ENCODE data around the gene TFG. TPM values are rescaled to one million over a fixed set of nuclear protein-coding genes. Genes with fewer than 3 reads are reported as not detected.

The TFG gene
- total and polyA plus RNA-seq, 9 of the 15 experiments (the other 6 are each of a cell fraction or from before 2014, with no cell fraction given): 31.8 to 143 (median 57.8) TPM

- TF ChIP-seq PHB (CRISPR knock-in tag; IDR thresholded peaks at IDR 0.05) (no peak), ZEB2 (IDR thresholded peaks at IDR 0.05) (no peak), ZNF197 (CRISPR knock-in tag; IDR thresholded peaks at IDR 0.05; ENCODE audit: low read depth) (no peak), RBM25 (IDR thresholded peaks at IDR 0.05; ENCODE audit: low read depth, low read length, severe bottlenecking) (no peak), ZNF511 (CRISPR knock-in tag; IDR thresholded peaks at IDR 0.05) (no peak), YBX1 (IDR thresholded peaks at IDR 0.05) (no peak), ZNF324 (CRISPR knock-in tag; IDR thresholded peaks at IDR 0.05) (no peak), TARDBP (IDR thresholded peaks at IDR 0.05) (no peak), FIP1L1 (IDR thresholded peaks at IDR 0.05; ENCODE audit: low read depth, low read length, poor library complexity, severe bottlenecking) (no peak), FOXJ2 (tag; IDR thresholded peaks at IDR 0.05) (no peak), HINFP (tag; conservative IDR thresholded peaks at IDR 0.05; ENCODE audit: low read depth) (no peak), BDP1 (IDR thresholded peaks at IDR 0.05; ENCODE audit: insufficient read depth, insufficient read length) (no peak), YY1 (IDR thresholded peaks at IDR 0.05; ENCODE audit: borderline replicate concordance in 1 of 3, control insufficient read depth in 1 of 3, extremely low read depth in 1 of 3, insufficient read depth in 3 of 3, insufficient read length in 1 of 3, insufficient replicate concordance in 2 of 3, low read depth in 1 of 3, low read length in 2 of 3) (no peak)
- Histone ChIP-seq H3K9ac (ENCODE audit: insufficient read depth in 1 of 2, low read depth in 2 of 2, low read length in 2 of 2) (no peak overlapping the region), H3K4me2 (ENCODE audit: insufficient read depth, low read length) (no peak overlapping the region), H3K9me1 (ENCODE audit: control insufficient read depth, insufficient read depth, low read length) (no peaks in the 10 kb centered on the region), H3K4me1 (replicated peaks in 1 of 2; ENCODE audit: control insufficient read depth in 2 of 2, insufficient read depth in 2 of 2, low read length in 2 of 2) (peaks cover 0 to 5% of the 10 kb centered on the region in 2 experiments; a peak in 2 of 5 replicates), H4K20me1 (replicated peaks; ENCODE audit: control insufficient read depth, insufficient read depth, low read length) (no peaks in the 10 kb centered on the region), H3K79me2 (ENCODE audit: control insufficient read depth, insufficient read depth, low read length) (no peaks in the 10 kb centered on the region), H3K27me3 (ENCODE audit: control insufficient read depth in 2 of 2, insufficient read depth in 2 of 2, low read length in 2 of 2) (no peaks in the 10 kb centered on the region), H3K9me3 (replicated peaks; ENCODE audit: control insufficient read depth, insufficient read depth, low read depth, low read length) (no peaks in the 10 kb centered on the region), H2AFZ (ENCODE audit: low read depth, low read length) (no peak overlapping the region), H3K4me3 (no peak overlapping the region), H3K27ac (ENCODE audit: extremely low read depth, low read depth, low read length) (no peak overlapping the region; the same call in 2 of the 3 replicates), H3K36me3 (ENCODE audit: control insufficient read depth, insufficient read depth, low read length) (peaks cover 85% of the 10 kb centered on the region)
- WGBS (ENCODE audit: insufficient coverage, low coverage, missing lambda C conversion rate): 42% methylated on average over 2 of the region's 2 CpGs
- POLR2A ChIA-PET: interaction anchor here (2.2 kb wide), 1 partner anchor 8 kb away, joined by 6 read pairs; no protein-coding TSS in a partner anchor
- BruUV-seq (replicated peaks): no TSS peak
- ATAC-seq (no peak), FAIRE-seq (peak; percentile 23), DNase-seq (ENCODE audit: extremely low read depth in 1 of 4, low spot score in 3 of 4) (no peak)
- CTCF ChIA-PET (ENCODE audit: low intra/inter-chr PET ratio): no interaction called here
- in situ Hi-C loops (cut with MboI): no loop called here
- intact Hi-C loops (cut with micrococcal nuclease): no loop called here
These were observed 39.7 kb downstream of the TFG start for GRCh38 chr3:100748967-100749366.
